Measurements from ENCODE around the gene ANGPTL8. TPM values are rescaled to one million over a fixed set of nuclear protein-coding genes. Genes with fewer than 3 reads are reported as not detected.

The ANGPTL8 gene
- total RNA-seq, 1 experiment from 2014 or later: not detected

GRCh38 chr19:11203194-11204075, 36.0 kb upstream of the ANGPTL8 start:
- peak; percentile 80 for DNase-seq (ENCODE audit: low read depth)

- no peak for DNase-seq (ENCODE audit: low read depth)
Observed at GRCh38 chr19:11204076-11204602, 35.3 kb upstream of the ANGPTL8 start.

GRCh38 chr19:11204943-11205349, 34.5 kb upstream of the ANGPTL8 start:
- no peak for DNase-seq (ENCODE audit: low read depth)

- no peak for DNase-seq (ENCODE audit: low read depth)
Observed at GRCh38 chr19:11205939-11206570, 33.4 kb upstream of the ANGPTL8 start.

GRCh38 chr19:11208561-11209471, 30.6 kb upstream of the ANGPTL8 start:
- no peak for DNase-seq (ENCODE audit: low read depth)

GRCh38 chr19:11209839-11210655, 29.4 kb upstream of the ANGPTL8 start:
- DNase-seq (ENCODE audit: low read depth): no peak

- no peak for DNase-seq (ENCODE audit: low read depth)
Observed at GRCh38 chr19:11210656-11210928, 28.8 kb upstream of the ANGPTL8 start.

- DNase-seq (ENCODE audit: low read depth): no peak
Observed at GRCh38 chr19:11214387-11214786, 25.0 kb upstream of the ANGPTL8 start.

- no peak for DNase-seq (ENCODE audit: low read depth)
Observed at GRCh38 chr19:11221082-11221598, 18.3 kb upstream of the ANGPTL8 start.

- no peak for DNase-seq (ENCODE audit: low read depth)
Observed at GRCh38 chr19:11223200-11223599, 16.2 kb upstream of the ANGPTL8 start.

GRCh38 chr19:11224429-11224828, 15.0 kb upstream of the ANGPTL8 start:
- no peak for DNase-seq (ENCODE audit: low read depth)

GRCh38 chr19:11225172-11225571, 14.2 kb upstream of the ANGPTL8 start:
- no peak for DNase-seq (ENCODE audit: low read depth)

GRCh38 chr19:11225815-11226214, 13.6 kb upstream of the ANGPTL8 start:
- no peak for DNase-seq (ENCODE audit: low read depth)

GRCh38 chr19:11226716-11227166, 12.7 kb upstream of the ANGPTL8 start:
- DNase-seq (ENCODE audit: low read depth): no peak

- DNase-seq (ENCODE audit: low read depth): no peak
Observed at GRCh38 chr19:11227195-11227886, 12.1 kb upstream of the ANGPTL8 start.

GRCh38 chr19:11230621-11231386, 8.6 kb upstream of the ANGPTL8 start:
- no peak for DNase-seq (ENCODE audit: low read depth)

- no peak for DNase-seq (ENCODE audit: low read depth)
Observed at GRCh38 chr19:11232555-11232954, 6.9 kb upstream of the ANGPTL8 start.

GRCh38 chr19:11233073-11233472, 6.3 kb upstream of the ANGPTL8 start:
- DNase-seq (ENCODE audit: low read depth): no peak

GRCh38 chr19:11234486-11235075, 4.8 kb upstream of the ANGPTL8 start:
- DNase-seq (ENCODE audit: low read depth): peak; percentile 23

Measured in HT1080 (cell line).